ENCODE data around the gene TM6SF1. TPM values are rescaled to one million over a fixed set of nuclear protein-coding genes. Genes with fewer than 3 reads are reported as not detected.
"Not testable (repeated sequence)": the region's sequence is repeated elsewhere in the genome, so short reads cannot be mapped to it uniquely, and the experiment has no call there.

The TM6SF1 gene
- total RNA-seq, 1 donor from 2014 or later: 25.4 TPM

GRCh38 chr15:83164771-83165404 lies 57.4 kb downstream of the TM6SF1 start:
- no peaks in the 10 kb centered on the region for H3K27me3 ChIP-seq
- H3K36me3 ChIP-seq: no peaks in the 10 kb centered on the region
- H3K4me1 ChIP-seq: no peaks in the 10 kb centered on the region
- intact Hi-C loops (cut with DNase I): no loop called here
- TF ChIP-seq, protein P1, sequence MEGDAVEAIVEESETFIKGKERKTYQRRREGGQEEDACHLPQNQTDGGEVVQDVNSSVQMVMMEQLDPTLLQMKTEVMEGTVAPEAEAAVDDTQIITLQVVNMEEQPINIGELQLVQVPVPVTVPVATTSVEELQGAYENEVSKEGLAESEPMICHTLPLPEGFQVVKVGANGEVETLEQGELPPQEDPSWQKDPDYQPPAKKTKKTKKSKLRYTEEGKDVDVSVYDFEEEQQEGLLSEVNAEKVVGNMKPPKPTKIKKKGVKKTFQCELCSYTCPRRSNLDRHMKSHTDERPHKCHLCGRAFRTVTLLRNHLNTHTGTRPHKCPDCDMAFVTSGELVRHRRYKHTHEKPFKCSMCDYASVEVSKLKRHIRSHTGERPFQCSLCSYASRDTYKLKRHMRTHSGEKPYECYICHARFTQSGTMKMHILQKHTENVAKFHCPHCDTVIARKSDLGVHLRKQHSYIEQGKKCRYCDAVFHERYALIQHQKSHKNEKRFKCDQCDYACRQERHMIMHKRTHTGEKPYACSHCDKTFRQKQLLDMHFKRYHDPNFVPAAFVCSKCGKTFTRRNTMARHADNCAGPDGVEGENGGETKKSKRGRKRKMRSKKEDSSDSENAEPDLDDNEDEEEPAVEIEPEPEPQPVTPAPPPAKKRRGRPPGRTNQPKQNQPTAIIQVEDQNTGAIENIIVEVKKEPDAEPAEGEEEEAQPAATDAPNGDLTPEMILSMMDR (IDR thresholded peaks at IDR 0.05): no peak
- no peak overlapping the region for H3K4me3 ChIP-seq
- no peak overlapping the region for H3K27ac ChIP-seq
- DNase-seq (no peak), ATAC-seq (no peak)
- no peaks in the 10 kb centered on the region for H3K9me3 ChIP-seq

DNA sequence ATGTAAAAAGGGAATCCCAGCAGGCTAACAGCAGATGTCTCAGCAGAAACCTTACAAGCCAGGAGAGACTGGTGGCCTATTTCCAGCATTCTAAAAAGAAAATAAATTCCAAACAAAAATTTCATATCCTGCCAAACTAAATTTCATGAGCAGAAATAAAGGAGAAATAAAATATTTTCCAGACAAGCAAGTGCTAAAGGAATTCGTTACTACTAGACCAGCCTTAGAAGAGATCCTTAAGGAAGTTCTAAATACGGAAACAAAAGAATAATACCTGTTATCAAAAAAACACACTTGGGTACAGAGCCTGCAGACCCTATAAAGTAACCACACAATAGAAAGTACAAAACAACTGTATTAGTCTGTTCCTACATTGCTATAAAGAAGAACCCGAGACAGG lies 58.8 kb downstream of the TM6SF1 start:
- ATAC-seq: no peak
- Histone ChIP-seq H3K36me3 (no peaks in the 10 kb centered on the region), H3K9me3 (no peaks in the 10 kb centered on the region), H3K27ac (no peak overlapping the region), H3K4me3 (no peak overlapping the region), H3K4me1 (no peaks in the 10 kb centered on the region), H3K27me3 (no peaks in the 10 kb centered on the region)
- no peak for DNase-seq
- intact Hi-C loops (cut with DNase I): no loop called here
- TF ChIP-seq, protein P1 (IDR thresholded peaks at IDR 0.05): no peak

DNA sequence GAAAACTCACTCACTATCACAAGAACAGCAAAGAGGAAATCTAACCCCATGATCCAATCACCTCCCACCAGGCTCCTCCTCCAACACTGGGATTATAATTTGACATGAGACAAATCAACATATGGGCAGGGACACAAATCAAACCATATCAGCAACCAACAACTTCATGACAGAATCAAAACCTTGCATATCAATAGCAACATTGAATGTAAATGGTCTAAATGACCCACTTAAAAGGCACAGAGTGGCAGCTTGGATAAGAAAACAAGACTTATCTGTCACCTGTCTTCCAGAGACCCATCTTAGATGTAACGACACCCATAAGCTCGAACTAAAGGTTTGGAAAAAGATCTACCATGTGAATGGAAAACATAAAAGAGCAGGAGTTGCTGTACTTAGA lies 59.4 kb downstream of the TM6SF1 start:
- no peaks in the 10 kb centered on the region for H3K36me3 ChIP-seq
- ATAC-seq (no peak), DNase-seq (no peak)
- H3K27me3 ChIP-seq: no peaks in the 10 kb centered on the region
- H3K4me3 ChIP-seq: no peak overlapping the region
- TF ChIP-seq, protein P1 (IDR thresholded peaks at IDR 0.05): no peak
- no peaks in the 10 kb centered on the region for H3K4me1 ChIP-seq
- intact Hi-C loops (cut with DNase I): no loop called here
- H3K27ac ChIP-seq: no peak overlapping the region
- no peaks in the 10 kb centered on the region for H3K9me3 ChIP-seq

DNA sequence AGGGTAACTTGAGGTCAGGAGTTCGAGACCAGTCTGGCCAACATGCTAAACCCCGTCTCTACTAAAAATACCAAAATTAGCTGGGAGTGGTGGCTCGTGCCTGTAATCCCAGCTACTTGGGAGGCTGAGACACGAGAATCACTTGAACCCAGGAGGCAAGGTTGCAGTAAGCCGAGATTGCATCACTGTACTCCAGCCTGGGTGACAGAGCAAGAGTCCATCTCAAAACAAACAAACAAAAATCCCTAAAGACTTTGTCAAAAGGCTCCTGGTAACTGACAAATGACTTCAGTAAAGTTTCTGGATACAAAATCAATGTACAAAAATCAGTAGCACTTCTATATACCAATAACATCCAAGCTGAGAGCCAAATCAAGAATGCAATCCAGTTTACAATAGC lies 62.1 kb downstream of the TM6SF1 start:
- H3K36me3 ChIP-seq; H3K27ac ChIP-seq; intact Hi-C loops (cut with DNase I); H3K4me3 ChIP-seq; H3K4me1 ChIP-seq; ATAC-seq; DNase-seq; H3K27me3 ChIP-seq; H3K9me3 ChIP-seq: not testable (repeated sequence)

- Histone ChIP-seq H3K4me3 (no peak overlapping the region), H3K9me3 (no peaks in the 10 kb centered on the region), H3K4me1 (no peaks in the 10 kb centered on the region), H3K27me3 (no peaks in the 10 kb centered on the region), H3K36me3 (no peaks in the 10 kb centered on the region), H3K27ac (no peak overlapping the region)
- intact Hi-C loops (cut with DNase I): no loop called here
- DNase-seq (no peak), ATAC-seq (no peak)
- TF ChIP-seq, protein P1 (IDR thresholded peaks at IDR 0.05): no peak
Measured at GRCh38 chr15:83170474-83171165, 63.2 kb downstream of the TM6SF1 start.

GRCh38 chr15:83174891-83175290 lies 67.4 kb downstream of the TM6SF1 start:
- intact Hi-C loops (cut with DNase I): no loop called here
- H3K27me3 ChIP-seq: no peaks in the 10 kb centered on the region
- H3K9me3 ChIP-seq: no peaks in the 10 kb centered on the region

More at GRCh38 chr15:83174891-83175290, 67.4 kb downstream of the TM6SF1 start:
- ATAC-seq (no peak), DNase-seq (no peak)
- H3K4me1 ChIP-seq: no peaks in the 10 kb centered on the region
- no peak overlapping the region for H3K4me3 ChIP-seq
- no peak overlapping the region for H3K27ac ChIP-seq
- no peaks in the 10 kb centered on the region for H3K36me3 ChIP-seq
- TF ChIP-seq, protein P1 (IDR thresholded peaks at IDR 0.05): no peak
